ENCODE measurements around the gene ZNF787. TPM values are rescaled to one million over a fixed set of nuclear protein-coding genes. Genes with fewer than 3 reads are reported as not detected.
A peak's percentile ranks its signal among the peaks of the same experiment; 100 is the strongest.

Gene ZNF787
- total and polyA plus RNA-seq, 2 of the 8 experiments (the other 6 are each of a cell fraction or from before 2014, with no cell fraction given), result 19.7 to 56.0 TPM

DNA sequence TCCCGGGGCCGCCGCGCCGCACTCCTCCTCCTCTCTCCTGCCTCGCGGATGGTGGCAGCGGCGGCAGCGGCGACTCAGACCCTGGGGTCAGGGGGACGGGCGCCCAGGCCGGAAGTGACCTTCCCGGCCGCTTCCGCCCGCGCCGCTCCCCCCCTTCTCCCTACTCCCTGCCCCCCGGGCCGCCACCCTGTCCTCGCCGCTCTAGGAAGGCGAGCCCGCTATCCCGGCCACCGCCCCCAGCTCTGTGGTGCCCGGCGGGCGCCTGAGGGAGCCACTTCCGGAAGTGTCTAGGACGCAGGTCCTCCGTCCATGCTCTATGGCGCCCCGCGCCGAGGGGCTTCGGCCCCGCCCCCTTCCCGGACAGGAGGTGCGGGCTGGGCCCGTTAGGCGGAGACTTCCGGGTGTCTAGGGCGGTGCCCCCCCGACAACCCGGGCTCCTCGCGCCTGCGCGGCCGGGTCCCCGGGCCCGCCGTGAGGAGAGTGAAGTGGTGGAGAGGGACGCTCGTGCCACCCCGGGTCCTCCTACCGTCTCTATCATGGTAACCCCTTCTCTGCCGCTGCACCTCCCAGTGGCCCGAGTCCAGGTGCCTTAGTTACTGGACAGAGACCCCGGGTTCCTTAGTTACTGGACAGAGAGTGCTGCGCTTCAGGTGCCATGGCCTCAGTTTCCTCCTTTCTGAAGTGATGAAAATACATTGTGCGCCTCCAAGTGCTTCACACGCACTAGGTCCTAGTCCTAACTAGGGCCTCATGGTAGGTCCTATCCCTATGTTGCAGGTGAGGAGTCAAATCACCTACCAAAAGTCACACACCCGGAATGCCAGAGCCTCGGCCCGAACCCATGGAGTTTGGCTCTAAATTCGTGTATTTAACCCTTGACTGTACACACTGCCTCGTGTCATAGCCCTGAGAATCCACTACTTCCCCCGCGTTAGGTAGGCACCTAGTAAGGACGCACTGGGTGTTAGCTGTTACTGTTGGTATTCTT is at the start of gene ZNF787 (continued):
- TF ChIP-seq TEAD4 (IDR thresholded peaks at IDR 0.05; ENCODE audit: low read depth, low read length) (no peak), CREB1 (IDR thresholded peaks at IDR 0.05) (peak; percentile 46; the same call in 1 of the 2 replicates), RNF2 (IDR thresholded peaks at IDR 0.05; ENCODE audit: borderline replicate concordance, low read depth, low read length, missing control alignments, poor library complexity, severe bottlenecking) (no peak), BRCA1 (IDR thresholded peaks at IDR 0.05; ENCODE audit: low read depth, low read length) (no peak), SRF (IDR thresholded peaks at IDR 0.05; ENCODE audit: low read depth, low read length) (no peak), CHD7 (IDR thresholded peaks at IDR 0.05; ENCODE audit: insufficient replicate concordance, low read length) (no peak), SP4 (IDR thresholded peaks at IDR 0.05; ENCODE audit: low read length) (no peak; the same call in 1 of the 2 replicates), BACH1 (IDR thresholded peaks at IDR 0.05; ENCODE audit: low read length) (no peak), NRF1 (IDR thresholded peaks at IDR 0.05; ENCODE audit: low read depth, low read length) (peak; percentile 87), TAF1 (IDR thresholded peaks at IDR 0.05; ENCODE audit: low read depth, low read length) (0 out of 2 replicates have a peak, but pooled peaks have one; percentile 10)

Data from H1 (cell line).